Body of pancreas (tissue), 4 donors: ENCODE data around the gene MYADML2. TPM values are rescaled to one million over a fixed set of nuclear protein-coding genes. Genes with fewer than 3 reads are reported as not detected.

Experiments
- ATAC-seq: fragments of 150-250 bp; one replicate; pipeline ENCODE4 v1.9.1; 2016
- DNase-seq, 4 donors: peaks; one replicate each; pipeline ENCODE4 v3.0.0-alpha.2; 2019
- H3K27ac ChIP-seq, 4 donors: fragments of 200-600 bp; sonication (generic); 1 replicate in 3 of 4; 2 replicates in 1 of 4; pipeline versions ENCODE4 v1.5.1 to v1.6.1; 2016 to 2019; ENCODE audit warnings: mild to moderate bottlenecking in 1 of 4, mixed read lengths in 1 of 4, moderate library complexity in 1 of 4
- H3K27me3 ChIP-seq, 2 donors: fragments of 200-600 bp; sonication (generic); one replicate each; pipeline ENCODE4 v1.6.0; 2016; ENCODE audit warnings: mild to moderate bottlenecking in 1 of 2
- H3K36me3 ChIP-seq, 2 donors: fragments of 200-600 bp; sonication (generic); replicated peaks in 1 of 2; 2 replicates each; pipeline ENCODE4 v1.5.1; 2016; ENCODE audit warnings: low read depth in 2 of 2; ENCODE audit not compliant: insufficient read depth in 1 of 2
- H3K4me1 ChIP-seq: fragments of 200-600 bp; sonication (generic); one replicate; pipeline ENCODE4 v1.6.0; 2016
- H3K4me3 ChIP-seq, 2 donors: fragments of 200-600 bp; sonication (generic); 1 replicate in 1 of 2; 2 replicates in 1 of 2; pipeline ENCODE4 v1.5.1; 2016 to 2019
- H3K9me3 ChIP-seq, 3 donors: fragments of 200-600 bp; sonication (generic); 1 replicate in 2 of 3; 2 replicates in 1 of 3; pipeline ENCODE4 v1.5.1; 2016
- CTCF ChIP-seq, 7 experiments: fragments of 450-650 bp in 4 of 7; fragments of 200-600 bp in 3 of 7; sonication (generic) in 3 of 7; IDR thresholded peaks; one replicate each; pipeline ENCODE4 v1.5.1; 2016 to 2019; ENCODE audit warnings: antibody characterized with exemption in 7 of 7
- POLR2A ChIP-seq, 3 donors: fragments of 450-650 bp; IDR thresholded peaks; one replicate each; pipeline ENCODE4 v1.6.1; 2016; ENCODE audit warnings: antibody characterized with exemption in 3 of 3, mild to moderate bottlenecking in 2 of 3
- WGBS, 2 donors: methylation state at CpG; one replicate each; pipeline ENCODE4 v1.1.5; 2017; 5-methylcytosine and 5-hydroxymethylcytosine counted together
- intact Hi-C: fragments of 100-400 bp; cut with DNase I; formaldehyde crosslinking; loops from one replicate; pipeline ENCODE4 v1.15.1; 2023
- total RNA-seq, 2 donors: library from RNA; depleted of rRNA; stranded (reverse); fragments of >200 nt; gene quantifications; one replicate each; pipeline ENCODE4 v1.1.0, GENCODE V29; 2016

The MYADML2 gene
- total RNA-seq, 2 donors from 2014 or later, result not detected

- intact Hi-C loops, result no loop called here
- H3K4me1 ChIP-seq, result peaks cover 26% of the 10 kb centered on the region
- no peaks in the 10 kb centered on the region for H3K27me3 ChIP-seq
- DNase-seq (no peak), ATAC-seq (no peak)
- WGBS, 2 donors, result 92% methylated on average over 9 to 23 of the region's 28 CpGs
- no peak overlapping the region for H3K27ac ChIP-seq
- H3K9me3 ChIP-seq, result no peaks in the 10 kb centered on the region
- TF ChIP-seq POLR2A (IDR thresholded peaks at IDR 0.05) (no peak), CTCF (IDR thresholded peaks at IDR 0.05) (no peak)
- H3K4me3 ChIP-seq, result no peak overlapping the region
- peaks cover 0 to 3% of the 10 kb centered on the region in 2 donors for H3K36me3 ChIP-seq
Measured at GRCh38 chr17:81904600-81905423, 42.2 kb downstream of the MYADML2 start.

GRCh38 chr17:81903896-81904599 lies 43.0 kb downstream of the MYADML2 start:
- WGBS, 2 donors, result 93 to 100% methylated on average over 6 to 24 of the region's 24 CpGs

GRCh38 chr17:81903415-81903831 lies 43.6 kb downstream of the MYADML2 start:
- DNase-seq (no peak), ATAC-seq (no peak)
- TF ChIP-seq CTCF (IDR thresholded peaks at IDR 0.05), result no peak
- TF ChIP-seq POLR2A (IDR thresholded peaks at IDR 0.05), result no peak
- intact Hi-C loops, result no loop called here
- Histone ChIP-seq H3K36me3 (peaks cover 0 to 2% of the 10 kb centered on the region in 2 donors), H3K4me1 (peaks cover 18% of the 10 kb centered on the region), H3K27ac (no peak overlapping the region), H3K4me3 (no peak overlapping the region), H3K9me3 (no peaks in the 10 kb centered on the region), H3K27me3 (no peaks in the 10 kb centered on the region)
- 88% methylated on average over 9 of the region's 10 CpGs; no CpG with 5 or more reads in 1 of the 2 donors for WGBS, 2 donors

More at GRCh38 chr17:81903896-81904599, 43.0 kb downstream of the MYADML2 start:
- intact Hi-C loops, result no loop called here
- Histone ChIP-seq H3K27ac (no peak overlapping the region), H3K36me3 (peaks cover 0 to 3% of the 10 kb centered on the region in 2 donors), H3K4me1 (peaks cover 18% of the 10 kb centered on the region), H3K4me3 (no peak overlapping the region), H3K9me3 (no peaks in the 10 kb centered on the region), H3K27me3 (no peaks in the 10 kb centered on the region)
- ATAC-seq, result no peak
- TF ChIP-seq CTCF (IDR thresholded peaks at IDR 0.05) (no peak), POLR2A (IDR thresholded peaks at IDR 0.05) (no peak)
- DNase-seq, result no peak

- no peak overlapping the region for H3K27ac ChIP-seq
- H3K4me1 ChIP-seq, result peaks cover 18% of the 10 kb centered on the region
- TF ChIP-seq POLR2A (IDR thresholded peaks at IDR 0.05) (no peak), CTCF (IDR thresholded peaks at IDR 0.05) (no peak)
- H3K27me3 ChIP-seq, result no peaks in the 10 kb centered on the region
- H3K4me3 ChIP-seq, result no peak overlapping the region
- DNase-seq, result no peak
- peak; percentile 33 for ATAC-seq
- 15 to 23% methylated on average over 20 to 47 of the region's 47 CpGs for WGBS, 2 donors
- no peaks in the 10 kb centered on the region for H3K9me3 ChIP-seq
- peaks cover 0 to 4% of the 10 kb centered on the region in 2 donors for H3K36me3 ChIP-seq
- intact Hi-C loops, result no loop called here
Measured at GRCh38 chr17:81902653-81903414, 44.2 kb downstream of the MYADML2 start.
